ENCODE data around the gene LEP.

The LEP gene

DNA sequence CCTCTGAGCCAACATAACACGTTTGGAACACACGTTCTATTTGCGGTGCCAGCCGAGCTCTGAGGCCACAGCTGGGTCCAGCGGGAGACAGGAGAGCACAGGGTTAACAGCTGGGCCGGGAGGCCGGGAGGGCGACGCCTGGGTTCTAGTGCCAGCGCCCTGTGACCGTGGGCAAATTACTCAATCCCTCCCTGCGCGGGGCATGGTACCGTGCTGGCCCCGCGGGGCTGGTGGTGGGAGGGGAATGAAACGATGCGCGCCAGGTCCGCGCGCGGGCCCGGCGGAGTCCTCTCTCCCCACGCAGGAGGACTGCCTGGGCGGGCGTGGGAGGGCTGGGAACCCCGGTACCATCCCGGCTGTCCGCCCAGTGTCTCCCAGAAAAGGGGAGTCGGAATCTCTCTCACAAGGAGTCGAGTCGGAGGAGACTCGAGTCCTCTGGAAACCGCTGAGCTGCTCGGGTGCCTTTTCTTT, 30.4 kb downstream of the LEP start:
- no peaks in the 10 kb centered on the region for H3K79me2 ChIP-seq (ENCODE audit: control insufficient read depth, low read length)
- H3K9me3 ChIP-seq (ENCODE audit: control insufficient read depth, insufficient read depth, low read length) = no peaks in the 10 kb centered on the region
- no peak overlapping the region for H3K27ac ChIP-seq (ENCODE audit: low read depth, low read length)
- H3K27me3 ChIP-seq (ENCODE audit: control insufficient read depth, low read length) = peaks cover 5% of the 10 kb centered on the region
- no peaks in the 10 kb centered on the region for H3K36me3 ChIP-seq (ENCODE audit: control insufficient read depth, low read length)
- TF ChIP-seq, protein P1, sequence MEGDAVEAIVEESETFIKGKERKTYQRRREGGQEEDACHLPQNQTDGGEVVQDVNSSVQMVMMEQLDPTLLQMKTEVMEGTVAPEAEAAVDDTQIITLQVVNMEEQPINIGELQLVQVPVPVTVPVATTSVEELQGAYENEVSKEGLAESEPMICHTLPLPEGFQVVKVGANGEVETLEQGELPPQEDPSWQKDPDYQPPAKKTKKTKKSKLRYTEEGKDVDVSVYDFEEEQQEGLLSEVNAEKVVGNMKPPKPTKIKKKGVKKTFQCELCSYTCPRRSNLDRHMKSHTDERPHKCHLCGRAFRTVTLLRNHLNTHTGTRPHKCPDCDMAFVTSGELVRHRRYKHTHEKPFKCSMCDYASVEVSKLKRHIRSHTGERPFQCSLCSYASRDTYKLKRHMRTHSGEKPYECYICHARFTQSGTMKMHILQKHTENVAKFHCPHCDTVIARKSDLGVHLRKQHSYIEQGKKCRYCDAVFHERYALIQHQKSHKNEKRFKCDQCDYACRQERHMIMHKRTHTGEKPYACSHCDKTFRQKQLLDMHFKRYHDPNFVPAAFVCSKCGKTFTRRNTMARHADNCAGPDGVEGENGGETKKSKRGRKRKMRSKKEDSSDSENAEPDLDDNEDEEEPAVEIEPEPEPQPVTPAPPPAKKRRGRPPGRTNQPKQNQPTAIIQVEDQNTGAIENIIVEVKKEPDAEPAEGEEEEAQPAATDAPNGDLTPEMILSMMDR (IDR thresholded peaks at IDR 0.05; ENCODE audit: low read depth, low read length, poor library complexity, severe bottlenecking) = no peak
- no peak for TF ChIP-seq EZH2phosphoT487 (IDR thresholded peaks at IDR 0.05; ENCODE audit: borderline replicate concordance, low read length)
- H3K4me1 ChIP-seq (ENCODE audit: control insufficient read depth, low read length) = no peaks in the 10 kb centered on the region
- no peaks in the 10 kb centered on the region for H4K20me1 ChIP-seq (ENCODE audit: control insufficient read depth, insufficient read depth, low read depth, low read length)
- no peak overlapping the region for H3K4me3 ChIP-seq (ENCODE audit: low read length)
- H3K4me2 ChIP-seq (ENCODE audit: low read length) = no peak overlapping the region
- no peaks in the 10 kb centered on the region for H3K9me2 ChIP-seq (replicated peaks; ENCODE audit: control insufficient read depth, low read length)
- H3F3A ChIP-seq (ENCODE audit: control insufficient read depth, insufficient read depth) = no peaks in the 10 kb centered on the region

DNA sequence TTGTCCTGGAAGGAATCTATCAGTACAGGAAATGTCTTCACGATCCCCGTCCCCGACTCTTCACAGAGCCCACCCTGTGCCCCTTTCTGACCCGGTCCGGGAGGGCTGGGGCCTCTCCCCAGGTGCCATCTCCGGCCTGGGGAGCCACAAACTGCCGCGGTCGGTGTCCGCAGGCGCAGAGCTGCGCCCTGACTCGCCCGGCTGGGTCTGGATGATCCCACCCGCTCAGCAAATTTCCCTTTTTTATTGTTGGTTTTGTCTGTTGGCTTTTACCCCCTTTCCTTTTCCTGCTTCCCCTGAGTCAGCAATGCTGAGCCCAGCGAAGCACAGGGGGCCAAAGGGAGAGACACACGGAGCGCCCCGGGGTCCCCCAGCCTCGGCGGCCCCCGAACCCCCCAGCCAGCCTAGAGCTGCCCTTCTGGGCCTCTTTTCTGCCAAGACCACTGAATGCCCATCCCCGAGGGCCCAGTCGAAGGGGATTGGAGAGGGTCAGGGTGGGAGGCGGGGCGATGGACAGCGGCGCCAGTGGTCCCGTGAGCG, 30.9 kb downstream of the LEP start:
- Histone ChIP-seq H4K20me1 (ENCODE audit: control insufficient read depth, insufficient read depth, low read depth, low read length) (no peaks in the 10 kb centered on the region), H3K4me2 (ENCODE audit: low read length) (no peak overlapping the region), H3K79me2 (ENCODE audit: control insufficient read depth, low read length) (no peaks in the 10 kb centered on the region), H3K4me3 (ENCODE audit: low read length) (no peak overlapping the region), H3F3A (ENCODE audit: control insufficient read depth, insufficient read depth) (no peaks in the 10 kb centered on the region), H3K9me3 (ENCODE audit: control insufficient read depth, insufficient read depth, low read length) (no peaks in the 10 kb centered on the region), H3K36me3 (ENCODE audit: control insufficient read depth, low read length) (no peaks in the 10 kb centered on the region), H3K9me2 (replicated peaks; ENCODE audit: control insufficient read depth, low read length) (no peaks in the 10 kb centered on the region), H3K27me3 (ENCODE audit: control insufficient read depth, low read length) (no peaks in the 10 kb centered on the region), H3K27ac (ENCODE audit: low read depth, low read length) (no peak overlapping the region), H3K4me1 (ENCODE audit: control insufficient read depth, low read length) (no peaks in the 10 kb centered on the region)
- no peak for TF ChIP-seq EZH2phosphoT487 (IDR thresholded peaks at IDR 0.05; ENCODE audit: borderline replicate concordance, low read length)
- TF ChIP-seq, protein P1 (IDR thresholded peaks at IDR 0.05; ENCODE audit: low read depth, low read length, poor library complexity, severe bottlenecking) = no peak

DNA sequence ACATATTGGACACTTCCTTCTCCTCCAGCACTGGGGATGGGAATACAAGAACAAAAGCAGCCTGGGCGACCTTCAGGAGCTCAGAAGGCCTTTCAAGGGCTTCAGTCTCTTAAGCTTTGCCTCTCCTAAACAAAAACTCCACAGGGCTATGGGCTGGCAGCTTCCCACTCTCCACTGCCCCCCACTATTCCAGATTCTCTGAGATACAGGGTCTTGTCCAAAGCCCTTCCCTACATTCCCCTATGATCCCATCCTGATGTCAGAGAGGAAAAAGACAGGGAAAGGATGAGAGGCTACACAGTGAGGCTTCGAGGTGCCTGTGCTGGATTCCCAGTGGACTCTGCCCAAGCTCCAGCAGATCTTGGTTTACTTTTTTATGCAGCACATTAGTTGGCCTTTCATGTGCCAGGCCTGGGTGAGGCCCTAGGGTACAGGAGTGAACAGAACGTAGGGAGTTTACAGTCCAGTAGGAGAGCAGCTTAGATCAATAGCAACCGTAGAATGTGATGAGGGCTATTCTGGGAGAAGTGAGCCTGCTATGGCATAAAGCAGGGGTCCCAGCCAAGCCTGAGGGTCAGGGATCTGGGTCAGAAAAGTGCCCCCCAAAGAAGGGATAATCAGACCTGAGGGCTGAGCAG, 33.3 kb downstream of the LEP start:
- Histone ChIP-seq H3K4me3 (ENCODE audit: low read length) (no peak overlapping the region), H3K27ac (ENCODE audit: low read depth, low read length) (no peak overlapping the region), H3K4me1 (ENCODE audit: control insufficient read depth, low read length) (no peaks in the 10 kb centered on the region), H3K79me2 (ENCODE audit: control insufficient read depth, low read length) (no peaks in the 10 kb centered on the region), H3K9me2 (replicated peaks; ENCODE audit: control insufficient read depth, low read length) (no peaks in the 10 kb centered on the region), H3K27me3 (ENCODE audit: control insufficient read depth, low read length) (no peaks in the 10 kb centered on the region), H3K36me3 (ENCODE audit: control insufficient read depth, low read length) (no peaks in the 10 kb centered on the region), H3K4me2 (ENCODE audit: low read length) (no peak overlapping the region), H4K20me1 (ENCODE audit: control insufficient read depth, insufficient read depth, low read depth, low read length) (no peaks in the 10 kb centered on the region), H3K9me3 (ENCODE audit: control insufficient read depth, insufficient read depth, low read length) (no peaks in the 10 kb centered on the region), H3F3A (ENCODE audit: control insufficient read depth, insufficient read depth) (no peaks in the 10 kb centered on the region)
- TF ChIP-seq, protein P1 (IDR thresholded peaks at IDR 0.05; ENCODE audit: low read depth, low read length, poor library complexity, severe bottlenecking) = no peak
- TF ChIP-seq EZH2phosphoT487 (IDR thresholded peaks at IDR 0.05; ENCODE audit: borderline replicate concordance, low read length) = no peak

Measured in DOHH2 (cell line).